Cerebellar nuclear complex (tissue), 1 donor: ENCODE data around the gene RPL27.

Source experiments
- DNase-seq, 2 experiments: peaks; one replicate each; lab custom pipeline; 2025; lab: John Stamatoyannopoulos, UW

The RPL27 gene

GRCh38 chr17:43020789-43021740 lies 22.8 kb downstream of the RPL27 start:
- DNase-seq: no peak

GRCh38 chr17:43021741-43022512 lies 23.7 kb downstream of the RPL27 start, which contains the start of gene VAT1:
Gene VAT1, minus strand, starts transcription at chr17:43022385. Its CDS starts 63 bp downstream, at chr17:43022322.
- no peak for DNase-seq

GRCh38 chr17:43024407-43025289 lies 26.4 kb downstream of the RPL27 start, which contains the start of gene RND2:
Gene RND2, plus strand, starts transcription at chr17:43025231. Its CDS starts 117 bp downstream, at chr17:43025348.
- DNase-seq: peak in 1 of 2 experiments; percentile 59

- no peak for DNase-seq
These were observed 27.1 kb downstream of the RPL27 start for GRCh38 chr17:43025290-43025657.

- DNase-seq: no peak
These were observed 27.7 kb downstream of the RPL27 start for GRCh38 chr17:43025766-43026537.

GRCh38 chr17:43026595-43026994 lies 28.4 kb downstream of the RPL27 start:
- DNase-seq: no peak

- no peak for DNase-seq
These were observed 29.1 kb downstream of the RPL27 start for GRCh38 chr17:43027091-43028032.

- DNase-seq: no peak
These were observed 30.1 kb downstream of the RPL27 start for GRCh38 chr17:43028221-43028861.

- no peak for DNase-seq
These were observed 32.0 kb downstream of the RPL27 start for GRCh38 chr17:43030137-43030767.

- no peak for DNase-seq
These were observed 33.4 kb downstream of the RPL27 start for GRCh38 chr17:43031666-43032065.

GRCh38 chr17:43033948-43034881 lies 36.0 kb downstream of the RPL27 start:
- DNase-seq: no peak

- no peak for DNase-seq
These were observed 36.7 kb downstream of the RPL27 start for GRCh38 chr17:43034894-43035293.

- no peak for DNase-seq
These were observed 41.4 kb downstream of the RPL27 start for GRCh38 chr17:43039646-43040045.

GRCh38 chr17:43040655-43041054 lies 42.4 kb downstream of the RPL27 start:
- DNase-seq: no peak

- DNase-seq: no peak
These were observed 43.9 kb downstream of the RPL27 start for GRCh38 chr17:43042025-43042628.

GRCh38 chr17:43043307-43043706 lies 45.1 kb downstream of the RPL27 start:
- no peak for DNase-seq

GRCh38 chr17:43044024-43044423 lies 45.8 kb downstream of the RPL27 start:
- no peak for DNase-seq
